T-helper 22 cell (primary cell): Measurements from ENCODE around the gene ECPAS.
"Not testable (repeated sequence)": the region's sequence is repeated elsewhere in the genome, so short reads cannot be mapped to it uniquely, and the experiment has no call there.

Experiments
- DNase-seq: peaks from one replicate; pipeline ENCODE4 v3.0.0-alpha.2; 2020; ENCODE audit warnings: low read depth

ECPAS gene

DNA sequence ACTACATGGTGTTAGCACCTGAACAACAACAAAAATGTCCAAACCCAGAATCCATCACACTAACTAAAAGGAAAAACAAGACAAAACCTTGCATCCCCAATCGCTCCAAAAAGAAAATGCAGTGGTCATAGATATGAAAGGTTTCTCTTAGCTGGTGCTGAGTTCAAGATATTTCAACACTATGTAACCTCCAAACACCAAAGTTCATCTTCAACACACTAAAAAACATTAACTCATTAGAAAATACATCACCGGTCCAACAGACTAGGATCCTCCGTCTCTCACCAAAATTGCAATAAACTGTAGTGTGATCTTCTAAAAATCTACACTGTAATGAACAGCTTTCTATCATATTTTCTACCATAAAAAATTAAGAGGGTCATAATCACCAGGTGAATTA, 60.8 kb downstream of the ECPAS start:
- DNase-seq: no peak

DNA sequence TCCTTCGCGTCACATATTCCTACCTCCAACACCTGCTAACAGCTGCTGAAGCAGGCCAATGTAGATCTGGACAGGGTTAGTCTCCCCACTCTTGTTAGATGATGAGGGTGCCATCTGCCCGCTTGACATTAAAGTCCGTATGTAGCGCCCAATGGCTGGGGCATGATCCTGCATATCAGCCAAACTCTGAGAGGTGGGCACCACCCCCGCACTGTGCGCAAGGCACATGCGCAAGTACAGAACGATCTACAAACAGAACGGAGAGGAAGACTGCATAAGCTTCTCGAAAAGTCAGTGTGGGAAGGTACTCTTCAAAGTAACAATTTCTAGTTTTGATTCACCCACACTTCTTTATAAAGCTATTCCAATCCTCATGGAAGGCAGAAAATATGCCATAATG, 69.8 kb downstream of the ECPAS start:
- no peak for DNase-seq

DNA sequence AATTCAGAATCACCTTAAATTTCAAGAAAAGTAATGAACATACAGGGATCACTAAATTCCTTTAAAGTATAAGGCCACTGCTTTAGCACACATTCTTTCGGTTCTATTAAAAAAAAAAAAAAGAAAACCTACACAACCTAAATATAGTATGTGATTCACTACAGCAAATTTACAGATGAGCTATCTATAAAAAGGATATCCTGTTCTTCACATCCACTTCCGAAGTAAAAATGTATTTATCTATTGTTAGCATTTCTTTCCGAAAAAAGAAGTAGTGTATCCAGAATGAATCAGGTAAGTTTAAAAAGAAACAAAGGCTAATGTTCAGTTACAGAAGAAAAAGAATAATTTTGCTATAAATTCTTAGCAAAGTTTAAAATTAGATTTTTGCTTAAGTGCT, 70.2 kb downstream of the ECPAS start:
- DNase-seq: no peak

DNA sequence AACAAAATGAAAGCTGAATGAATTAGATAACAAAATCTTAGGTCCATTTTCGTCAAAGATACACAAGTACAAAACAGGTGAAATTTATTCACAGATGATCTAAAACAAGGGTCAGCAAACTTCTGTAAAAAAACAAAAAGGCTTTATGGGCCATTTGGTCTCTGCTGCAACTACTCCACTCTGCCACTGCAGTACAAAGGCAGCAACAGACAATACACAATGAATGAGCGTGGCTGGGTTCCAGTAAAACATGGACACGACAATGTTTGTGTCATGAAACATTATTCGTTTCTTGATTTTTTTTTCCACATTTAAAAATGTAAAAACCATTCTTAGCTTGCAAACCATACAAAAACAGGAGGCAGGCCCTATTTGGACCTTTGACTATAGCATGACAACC, 71.9 kb downstream of the ECPAS start:
- no peak for DNase-seq

DNA sequence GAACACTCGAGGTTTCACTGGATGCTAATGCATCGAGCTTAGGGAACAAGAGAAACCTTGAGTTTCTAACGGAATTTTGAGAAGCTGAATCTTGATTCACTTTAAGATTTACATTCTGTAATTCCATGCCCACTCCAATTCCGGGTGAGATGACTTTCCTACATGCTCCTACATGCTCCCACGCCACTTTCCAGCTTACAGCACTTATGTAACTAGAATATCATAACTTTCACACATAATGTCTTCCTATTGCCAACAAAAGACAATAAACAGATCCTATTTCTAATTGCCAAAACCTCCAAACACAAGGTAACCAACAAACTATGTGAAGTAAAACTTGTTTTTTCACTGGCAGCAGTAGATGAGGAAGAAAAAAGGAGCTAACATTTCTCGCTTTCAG, 72.9 kb downstream of the ECPAS start:
- DNase-seq: no peak

DNA sequence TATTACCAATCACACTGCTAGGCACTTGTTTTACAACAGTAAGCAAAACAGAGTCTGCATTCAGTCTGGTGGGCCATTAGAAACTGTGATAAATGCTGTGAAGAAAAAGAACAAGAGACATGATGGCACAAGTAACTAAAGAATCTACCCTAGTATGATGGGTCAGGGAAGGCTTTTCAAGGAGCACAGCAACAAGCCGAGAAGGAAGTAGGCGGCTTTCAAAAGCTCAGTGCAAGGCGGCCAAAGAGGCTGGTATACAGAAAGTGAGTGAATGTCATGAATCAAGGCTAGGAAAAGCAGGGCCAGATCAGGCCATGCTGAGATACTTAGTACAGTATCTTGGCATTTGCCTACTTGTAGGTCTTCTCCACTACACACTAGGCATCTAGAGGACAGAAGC, 76.4 kb downstream of the ECPAS start:
- DNase-seq: no peak

DNA sequence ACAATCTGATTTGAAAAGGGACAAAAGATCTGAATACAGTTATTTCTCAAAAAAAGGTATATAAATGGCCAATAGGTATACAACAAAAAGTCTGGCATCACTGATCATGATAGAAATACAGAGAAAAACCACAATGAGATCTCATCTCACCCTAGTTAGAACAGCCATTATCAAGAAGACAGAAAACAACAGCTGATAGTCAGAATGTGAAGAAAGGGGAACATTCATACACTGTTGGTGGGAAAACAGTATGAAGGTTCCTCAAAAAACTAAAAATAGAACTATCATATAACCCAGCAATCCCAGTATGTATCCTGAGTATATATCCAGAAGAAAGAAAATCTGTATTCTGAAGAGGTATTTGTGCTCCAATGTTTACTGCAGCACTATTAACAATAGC, 78.5 kb downstream of the ECPAS start:
- no peak for DNase-seq

DNA sequence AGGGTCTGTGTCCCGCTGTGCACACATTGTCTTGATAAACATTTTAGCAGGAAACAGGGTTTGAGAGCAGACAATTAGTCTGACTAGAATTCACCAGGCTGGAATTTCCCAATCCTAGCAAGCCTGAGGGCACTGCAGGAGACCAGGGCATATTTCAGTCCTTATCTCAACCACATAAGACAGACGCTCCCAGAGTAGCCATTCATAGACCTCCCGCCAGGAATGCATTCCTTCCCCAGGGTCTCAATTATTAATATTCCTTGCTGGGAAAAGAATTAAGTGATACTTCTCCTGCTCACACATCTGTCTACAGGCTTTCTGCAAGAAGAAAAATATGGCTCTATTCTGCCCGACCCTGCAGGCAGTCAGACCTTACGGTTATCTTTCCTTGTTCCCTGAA, 82.7 kb downstream of the ECPAS start:
- DNase-seq: not testable (repeated sequence)

DNA sequence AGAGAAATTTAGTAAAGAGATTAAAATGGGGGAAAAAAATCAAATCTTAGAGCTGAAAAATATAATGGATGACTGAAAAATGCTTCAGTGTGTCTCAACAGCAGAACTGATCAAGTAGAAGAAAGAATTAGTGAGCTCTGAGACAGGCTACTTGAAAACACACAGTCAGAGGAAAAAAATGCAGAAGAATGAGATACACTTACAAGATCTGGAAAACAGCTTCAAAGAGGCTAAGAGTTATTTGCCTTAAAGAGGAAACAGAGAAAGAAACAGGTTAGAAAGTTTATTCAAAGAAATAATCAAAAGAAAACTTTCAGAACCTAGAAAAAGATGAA, 83.7 kb downstream of the ECPAS start:
- DNase-seq: no peak

DNA sequence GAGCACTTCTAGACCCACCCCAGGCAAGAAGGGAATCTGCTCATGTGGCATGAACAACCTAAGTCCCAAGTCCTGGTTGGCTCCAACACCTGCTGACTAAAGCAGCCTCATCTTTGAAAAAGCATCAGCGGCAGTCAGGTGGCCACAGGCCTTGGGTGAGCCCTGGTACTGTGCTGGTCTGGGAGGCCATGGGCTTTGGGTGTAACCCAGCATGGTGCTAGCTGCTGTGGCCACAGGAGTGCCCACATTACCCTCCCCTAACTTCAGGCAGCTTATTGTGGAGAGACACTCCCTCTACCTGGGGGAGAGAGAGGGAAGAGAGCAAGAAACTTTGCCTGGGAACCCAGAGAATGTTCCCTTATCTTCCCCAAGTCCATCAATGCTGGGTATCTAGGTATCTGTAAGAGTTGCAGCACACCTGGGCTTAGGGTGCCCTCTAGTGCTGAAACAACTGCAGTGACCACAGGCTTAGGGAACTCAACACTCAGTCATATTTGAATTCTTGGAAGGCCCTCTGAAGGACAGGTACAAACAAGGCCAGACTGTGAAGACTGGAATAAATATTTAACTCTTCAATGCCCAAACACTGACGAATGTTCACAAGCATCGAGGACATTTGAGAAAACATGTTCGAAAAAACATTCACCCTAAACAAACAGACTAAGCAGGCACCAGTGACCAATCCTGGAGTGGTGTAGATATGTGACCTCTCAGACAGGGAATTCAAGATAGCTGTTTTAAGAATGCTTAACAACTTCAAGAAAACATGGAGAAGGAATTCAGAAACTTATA, 84.2 kb downstream of the ECPAS start:
- DNase-seq: no peak

DNA sequence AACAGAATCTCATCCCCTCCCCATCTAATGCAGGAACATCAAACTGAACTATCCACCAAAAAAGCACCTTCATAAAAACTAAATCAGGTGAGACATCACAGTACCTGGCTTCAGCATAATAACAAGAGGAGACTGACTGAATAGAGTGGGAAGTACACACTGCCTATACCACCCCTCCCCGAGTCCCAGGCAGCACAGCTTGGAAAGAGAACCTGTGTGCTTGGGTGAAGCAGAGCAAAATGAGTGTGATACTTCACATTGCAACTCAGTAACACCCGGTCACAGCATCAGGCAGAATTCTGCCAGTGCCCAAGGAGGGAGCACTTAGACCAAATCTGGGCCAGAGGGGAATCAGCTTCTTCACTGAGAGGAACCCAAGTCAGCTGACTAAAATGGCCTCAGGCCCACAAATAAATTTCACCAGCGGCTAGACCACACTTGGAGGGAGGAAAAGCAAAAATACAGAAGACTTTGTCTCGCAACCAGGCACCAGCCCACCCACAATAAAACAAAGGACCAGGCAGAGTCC, 84.9 kb downstream of the ECPAS start:
- DNase-seq: no peak

DNA sequence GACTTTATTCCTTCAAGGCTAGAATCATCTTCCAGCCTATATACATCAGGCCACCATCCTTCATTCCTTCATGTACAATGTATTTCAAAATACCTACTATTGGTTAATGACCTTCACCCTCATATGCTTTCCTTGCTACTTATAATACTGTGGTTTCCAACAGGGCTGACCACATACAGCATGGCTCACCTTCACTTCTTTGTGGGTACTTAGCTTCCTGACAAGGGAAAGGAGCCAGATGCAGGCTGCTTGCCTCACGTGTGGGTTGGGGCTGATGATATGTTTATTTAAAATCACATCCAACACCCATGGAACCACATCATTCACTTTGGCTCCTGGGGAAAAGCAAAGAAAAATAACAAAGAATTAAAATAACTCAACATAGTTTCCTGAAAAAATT, 90.2 kb downstream of the ECPAS start:
- no peak for DNase-seq

DNA sequence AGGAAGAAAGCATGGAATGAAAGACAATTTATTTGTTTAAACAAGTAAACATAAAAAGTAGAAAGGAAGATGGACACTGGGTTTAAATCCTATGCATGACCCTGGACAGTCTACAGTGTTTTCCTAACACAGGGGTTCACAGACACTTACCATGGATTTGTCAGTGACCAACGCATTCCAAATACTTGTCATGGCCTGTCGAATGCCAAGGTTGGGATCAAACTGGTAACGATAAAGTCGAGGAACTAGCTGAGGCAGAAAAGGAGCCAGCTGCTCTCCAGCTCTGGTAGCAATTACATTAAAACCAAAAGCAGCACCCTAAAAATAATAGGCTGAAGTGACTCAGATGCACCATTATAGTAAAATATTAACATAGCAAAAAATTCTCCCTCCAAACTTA, 94.8 kb downstream of the ECPAS start:
- no peak for DNase-seq

DNA sequence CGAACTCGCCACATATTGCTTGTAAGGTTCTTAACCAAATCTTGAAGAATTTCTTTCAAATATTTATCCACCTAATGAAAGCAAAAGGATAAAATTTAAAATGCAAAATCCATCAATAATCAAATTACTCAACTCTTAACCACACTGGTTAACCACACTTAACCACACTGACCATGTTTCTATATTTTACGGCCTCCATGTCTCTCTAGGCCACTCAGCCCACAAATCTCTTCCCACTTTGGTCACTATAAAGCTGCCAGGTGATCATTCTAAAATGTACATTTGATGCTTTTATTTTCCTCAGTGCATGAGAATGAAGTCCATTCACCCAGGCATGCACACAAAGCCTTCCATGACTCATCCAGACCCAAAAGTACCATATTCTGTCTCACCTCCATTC, 97.8 kb downstream of the ECPAS start:
- no peak for DNase-seq

DNA sequence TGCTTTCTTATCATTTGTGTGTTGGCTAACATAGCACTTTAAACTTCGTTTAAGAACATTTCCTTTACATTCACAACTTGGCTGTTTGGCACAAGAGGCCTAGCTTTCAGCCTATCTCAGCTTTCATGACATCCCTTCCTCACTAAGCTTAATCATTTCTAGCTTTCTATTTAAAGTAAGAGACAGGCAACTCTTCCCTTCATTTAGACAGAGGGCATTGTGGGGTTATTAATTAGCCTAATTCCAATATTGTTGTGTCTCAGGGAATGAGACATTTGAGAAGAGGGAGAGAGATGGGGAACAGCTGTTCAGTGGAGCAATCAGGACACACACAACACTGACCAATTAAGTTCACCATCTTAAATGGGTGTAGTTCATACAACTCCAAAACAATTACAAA, 103.2 kb downstream of the ECPAS start:
- DNase-seq: no peak

DNA sequence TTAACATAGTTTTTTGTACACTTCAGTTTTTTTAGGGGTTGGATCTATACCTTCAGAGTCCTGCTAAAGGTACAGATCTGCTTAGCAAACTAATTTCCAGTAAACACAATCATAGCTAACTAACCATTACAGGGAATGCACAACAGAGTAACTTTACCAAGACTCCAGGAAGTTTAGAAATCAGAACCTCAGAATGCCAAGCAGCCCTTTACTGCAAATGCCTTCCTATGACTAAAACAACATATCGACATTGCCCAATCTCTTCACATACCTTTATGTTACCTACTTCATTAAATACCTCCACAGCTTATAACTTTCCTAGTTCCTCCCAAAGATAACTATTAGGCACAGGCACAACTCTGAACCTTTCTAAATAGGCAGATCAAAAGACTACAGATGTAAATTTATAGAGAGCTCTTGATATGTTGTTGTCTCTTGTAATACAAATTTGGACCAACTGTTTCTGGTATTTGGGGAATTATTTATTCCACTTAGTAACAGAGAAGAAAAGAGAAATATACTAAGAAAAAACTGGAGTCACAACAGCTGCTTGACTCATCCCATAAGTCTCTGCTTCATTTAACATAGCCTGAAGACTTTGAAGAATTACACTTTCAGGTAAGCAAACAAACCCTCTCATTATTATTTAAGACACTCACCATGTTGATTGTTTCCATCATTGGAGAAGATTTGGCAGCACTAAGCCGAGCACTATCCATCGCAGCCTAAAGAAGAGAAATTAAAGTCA, 108.2 kb downstream of the ECPAS start:
- DNase-seq: no peak

DNA sequence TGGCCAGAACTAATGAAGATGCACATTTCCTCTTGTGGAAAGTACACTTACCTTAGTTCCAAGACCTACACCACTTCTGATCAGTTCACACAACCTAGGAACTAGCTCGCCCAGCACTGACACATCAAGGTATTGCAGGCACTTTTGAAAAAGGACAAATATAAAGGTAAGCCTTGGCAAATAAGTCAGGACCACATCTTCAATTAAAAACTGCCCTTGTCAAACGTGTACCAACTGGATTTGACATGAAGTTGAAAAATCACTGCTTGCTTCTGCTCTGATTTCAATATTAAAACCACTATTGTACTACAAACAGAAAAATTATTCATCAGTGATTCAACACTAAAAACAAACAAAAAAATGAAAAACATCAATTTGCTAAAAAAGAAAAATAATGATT, 109.1 kb downstream of the ECPAS start:
- DNase-seq: no peak

DNA sequence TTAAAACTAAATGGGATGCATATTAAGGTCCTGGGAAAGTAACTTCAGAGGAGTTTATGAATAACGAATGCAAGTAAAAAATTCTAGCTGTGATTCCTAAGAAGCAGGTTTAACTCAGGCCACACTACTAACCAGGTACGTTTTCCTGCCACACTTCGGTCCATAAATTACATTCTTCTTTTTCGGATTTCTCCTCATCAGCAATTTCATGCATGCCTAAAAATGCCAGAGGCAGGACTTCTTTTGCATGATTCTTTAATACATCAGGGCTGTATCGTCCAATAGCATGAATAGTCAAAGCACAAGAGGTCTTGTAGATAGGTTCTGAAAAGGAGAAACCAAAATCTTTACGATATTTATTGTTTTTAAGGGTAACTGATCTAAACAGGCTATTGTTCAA, 111.9 kb downstream of the ECPAS start:
- DNase-seq: no peak

DNA sequence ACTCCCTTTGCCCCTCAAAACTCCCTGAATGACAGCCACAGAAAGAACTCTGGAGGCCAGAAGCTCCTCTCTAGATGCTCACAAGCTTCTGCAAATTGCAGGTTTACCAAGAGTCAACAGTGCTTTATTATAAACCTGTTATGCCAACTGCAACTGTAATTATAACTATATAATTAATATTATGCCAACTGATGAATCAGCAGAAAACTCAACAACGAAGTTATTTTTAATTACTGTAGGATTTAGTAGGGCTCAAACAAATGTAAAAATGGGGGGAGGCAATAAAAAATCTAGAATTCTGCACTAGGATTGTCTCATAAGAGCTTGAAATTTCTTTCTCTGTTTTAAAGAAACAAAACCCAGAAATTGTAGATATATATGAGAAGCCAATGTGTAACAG, 117.2 kb downstream of the ECPAS start:
- DNase-seq: no peak

DNA sequence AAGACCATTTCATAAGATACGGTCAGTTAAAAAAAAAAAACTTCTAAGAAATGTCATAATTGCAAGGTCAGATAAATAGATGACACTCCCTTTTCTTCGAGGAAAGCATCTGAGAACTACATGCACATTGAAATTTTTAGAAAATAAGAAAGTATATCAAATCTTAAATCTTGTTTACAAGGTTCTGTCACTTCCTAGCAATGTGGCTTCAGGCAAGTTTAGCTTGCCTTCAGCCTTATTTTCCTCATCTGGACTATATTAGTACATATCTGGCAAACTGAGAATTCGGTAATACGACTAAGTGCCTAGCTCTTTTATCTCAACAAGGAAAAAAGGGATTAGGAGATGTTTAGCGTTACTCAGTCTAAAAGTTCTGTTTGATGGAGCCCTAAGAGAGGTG, 121.7 kb downstream of the ECPAS start:
- no peak for DNase-seq

DNA sequence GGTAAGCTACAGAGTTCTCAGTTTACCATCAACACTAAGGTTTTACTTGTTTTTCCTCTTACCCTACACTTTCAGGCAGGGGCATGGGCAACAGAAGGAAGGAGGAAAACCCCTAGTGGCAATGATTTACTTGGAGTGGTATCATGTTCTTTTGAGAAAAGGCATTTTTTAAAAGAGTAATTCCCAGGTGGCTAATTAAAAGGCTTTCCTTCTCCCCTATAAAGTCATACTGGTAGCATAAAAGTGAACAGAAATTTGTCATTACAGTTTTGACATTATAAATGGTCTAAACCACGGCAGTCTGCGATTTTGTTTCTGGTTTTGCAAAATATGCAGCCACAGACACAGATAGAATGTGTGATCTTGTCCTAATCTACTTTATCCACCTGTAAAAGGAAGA, 123.3 kb downstream of the ECPAS start:
- no peak for DNase-seq

DNA sequence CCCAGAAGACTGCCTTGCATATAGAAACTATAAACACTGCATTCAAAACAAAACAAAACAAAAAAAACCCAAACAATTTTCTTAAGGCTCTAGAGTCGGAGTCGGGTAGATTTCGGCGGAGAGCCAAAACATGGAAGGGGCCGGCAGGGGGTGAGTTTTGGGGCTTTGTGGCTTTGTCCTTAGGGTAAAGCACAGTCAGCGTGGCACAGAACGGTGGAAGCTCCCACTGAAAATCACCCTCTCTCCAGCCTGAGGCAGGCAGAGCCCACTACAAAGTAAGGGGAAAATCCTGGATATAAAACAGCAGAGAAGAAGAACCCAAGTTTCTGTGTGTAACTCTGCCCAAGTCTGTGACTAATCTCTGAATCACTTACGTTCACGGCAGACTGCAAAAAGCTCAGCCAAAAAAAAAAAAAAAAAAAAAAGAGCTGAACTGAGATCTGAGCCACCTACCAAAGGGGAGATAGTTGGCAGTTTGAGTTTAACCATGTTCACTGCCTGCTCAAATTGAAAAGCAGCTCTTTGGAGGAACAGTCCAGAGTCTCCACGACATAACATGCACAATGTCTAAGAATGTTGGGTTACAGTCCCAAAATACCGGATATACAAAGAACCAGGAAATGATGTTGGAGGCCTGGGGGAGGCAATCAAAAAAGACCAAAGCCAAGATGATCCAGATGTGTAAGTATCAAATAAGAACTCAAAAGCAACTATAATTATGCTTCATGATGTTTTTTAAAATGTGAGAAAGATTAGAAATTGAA, 127.5 kb downstream of the ECPAS start:
- no peak for DNase-seq

DNA sequence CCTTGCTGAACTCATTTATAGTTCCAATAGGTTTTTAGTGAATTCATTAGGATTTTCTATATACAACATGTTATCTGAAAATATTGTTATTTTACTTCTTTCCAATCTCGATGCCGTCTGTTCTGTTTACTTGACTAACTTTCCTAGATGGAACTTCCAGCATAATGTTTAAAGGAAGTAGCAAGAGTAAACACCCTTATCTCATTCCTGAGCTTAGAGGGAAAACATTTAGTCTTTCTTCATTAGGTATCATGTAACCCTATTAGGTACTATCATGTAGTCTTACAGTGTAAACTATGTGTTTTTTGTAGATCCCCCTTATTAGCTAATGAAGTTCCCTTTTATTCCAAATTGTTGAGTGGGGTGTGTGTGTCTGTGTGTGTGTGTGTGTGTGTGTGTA, 131.6 kb downstream of the ECPAS start:
- no peak for DNase-seq
